ENCODE measurements around the gene NOTUM.
A peak's percentile ranks its signal among the peaks of the same experiment; 100 is the strongest.

GRCh38 chr17:81961087-81961511 lies at the start of gene NOTUM:
- peak; percentile 30 for TF ChIP-seq CTCF (IDR thresholded peaks at IDR 0.05; ENCODE audit: borderline replicate concordance, extremely low read depth, low read length, poor library complexity, severe bottlenecking)
- no peak for TF ChIP-seq EZH2 (IDR thresholded peaks at IDR 0.05; ENCODE audit: borderline replicate concordance, low read depth, low read length, severe bottlenecking)

Measured in DND-41 (cell line).